GM23248 (cell line): ENCODE measurements around the gene SARS2. TPM values are rescaled to one million over a fixed set of nuclear protein-coding genes. Genes with fewer than 3 reads are reported as not detected.
A peak's percentile ranks its signal among the peaks of the same experiment; 100 is the strongest.

Experiments
- DNase-seq: peaks from one replicate; pipeline ENCODE4 v3.0.0-alpha.2; 2015
- H2AFZ ChIP-seq: fragments of 200-600 bp; sonication (generic); 2 replicates; pipeline ENCODE4 v1.6.1; 2016; ENCODE audit warnings: antibody characterized with exemption
- H3F3A ChIP-seq: fragments of 200-600 bp; sonication (generic); 2 replicates; pipeline ENCODE4 v1.6.1; 2016; ENCODE audit warnings: mild to moderate bottlenecking, antibody characterized with exemption, mixed run types; ENCODE audit not compliant: insufficient read depth
- H3K27ac ChIP-seq: fragments of 200-600 bp; sonication (generic); 2 replicates; pipeline ENCODE4 v1.5.1; 2016; ENCODE audit warnings: mild to moderate bottlenecking
- H3K27me3 ChIP-seq: fragments of 200-600 bp; sonication (generic); replicated peaks from 2 replicates; pipeline ENCODE4 v1.6.1; 2016; ENCODE audit warnings: mild to moderate bottlenecking; ENCODE audit not compliant: insufficient read depth
- H3K36me3 ChIP-seq: fragments of 200-600 bp; sonication (generic); 2 replicates; pipeline ENCODE4 v1.6.1; 2016; ENCODE audit warnings: low read depth, mild to moderate bottlenecking
- H3K4me1 ChIP-seq: fragments of 200-600 bp; sonication (generic); 2 replicates; pipeline ENCODE4 v1.6.1; 2016; ENCODE audit warnings: mild to moderate bottlenecking; ENCODE audit not compliant: insufficient read depth
- H3K4me2 ChIP-seq: fragments of 200-600 bp; sonication (generic); one replicate; pipeline ENCODE4 v1.6.1; 2016; ENCODE audit warnings: mild to moderate bottlenecking; ENCODE audit not compliant: unreplicated experiment
- H3K4me3 ChIP-seq: fragments of 200-600 bp; sonication (generic); 2 replicates; pipeline ENCODE4 v1.5.1; 2016; ENCODE audit warnings: mild to moderate bottlenecking
- H3K79me2 ChIP-seq: fragments of 200-600 bp; sonication (generic); 2 replicates; pipeline ENCODE4 v1.6.1; 2016; ENCODE audit warnings: mild to moderate bottlenecking; ENCODE audit not compliant: insufficient read depth
- H3K9ac ChIP-seq: fragments of 200-600 bp; sonication (generic); 2 replicates; pipeline ENCODE4 v1.6.1; 2016; ENCODE audit warnings: mild to moderate bottlenecking
- H3K9me2 ChIP-seq: fragments of 200-600 bp; sonication (generic); 2 replicates; pipeline ENCODE4 v1.6.1; 2016; ENCODE audit warnings: mixed run types, mild to moderate bottlenecking, moderate library complexity; ENCODE audit not compliant: insufficient read depth
- H3K9me3 ChIP-seq: fragments of 200-600 bp; sonication (generic); one replicate; pipeline ENCODE4 v1.6.1; 2017; ENCODE audit warnings: low read depth
- H4K20me1 ChIP-seq: fragments of 200-600 bp; sonication (generic); 2 replicates; pipeline ENCODE4 v1.6.0; 2016; ENCODE audit not compliant: insufficient read depth
- EZH2 ChIP-seq: fragments of 200-600 bp; sonication (generic); IDR thresholded peaks from 2 replicates; pipeline ENCODE4 v1.6.1; 2018; ENCODE audit warnings: antibody characterized with exemption, mild to moderate bottlenecking; ENCODE audit not compliant: insufficient read depth, poor library complexity, severe bottlenecking
- EZH2phosphoT487 ChIP-seq: fragments of 200-600 bp; sonication (generic); IDR thresholded peaks from 2 replicates; pipeline ENCODE4 v1.6.1; 2018; ENCODE audit warnings: antibody characterized with exemption, moderate library complexity, mild to moderate bottlenecking, low read depth; ENCODE audit not compliant: insufficient read depth
- WGBS, 2 experiments: methylation state at CpG; one replicate each; pipeline ENCODE4 v1.1.6; 2015 to 2017; ENCODE audit warnings: low lambda C conversion rate in 2 of 2, low coverage in 1 of 2; ENCODE audit errors: missing lambda C conversion rate in 2 of 2; 5-methylcytosine and 5-hydroxymethylcytosine counted together
- in situ Hi-C: fragments of 300-500 bp; cut with MboI; formaldehyde crosslinking; loops from 2 replicates; pipeline ENCODE4 v1.15.0; 2020
- polyA plus RNA-seq: library from polyadenylated mRNA; unstranded; fragments of >200 nt; fragmentation: Nextera tagmentation; extraction: Ambion mirVana; gene quantifications from 2 replicates; pipeline ENCODE4 v1.2.1, GENCODE V29; 2016
- total RNA-seq: library from RNA; depleted of rRNA; stranded (reverse); fragments of >200 nt; shearing (Covaris generic); gene quantifications from 2 replicates; pipeline ENCODE4 v1.2.3, GENCODE V29; 2014

The SARS2 gene
- total and polyA plus RNA-seq, 2 experiments from 2014 or later = 18.4 to 33.2 TPM

DNA sequence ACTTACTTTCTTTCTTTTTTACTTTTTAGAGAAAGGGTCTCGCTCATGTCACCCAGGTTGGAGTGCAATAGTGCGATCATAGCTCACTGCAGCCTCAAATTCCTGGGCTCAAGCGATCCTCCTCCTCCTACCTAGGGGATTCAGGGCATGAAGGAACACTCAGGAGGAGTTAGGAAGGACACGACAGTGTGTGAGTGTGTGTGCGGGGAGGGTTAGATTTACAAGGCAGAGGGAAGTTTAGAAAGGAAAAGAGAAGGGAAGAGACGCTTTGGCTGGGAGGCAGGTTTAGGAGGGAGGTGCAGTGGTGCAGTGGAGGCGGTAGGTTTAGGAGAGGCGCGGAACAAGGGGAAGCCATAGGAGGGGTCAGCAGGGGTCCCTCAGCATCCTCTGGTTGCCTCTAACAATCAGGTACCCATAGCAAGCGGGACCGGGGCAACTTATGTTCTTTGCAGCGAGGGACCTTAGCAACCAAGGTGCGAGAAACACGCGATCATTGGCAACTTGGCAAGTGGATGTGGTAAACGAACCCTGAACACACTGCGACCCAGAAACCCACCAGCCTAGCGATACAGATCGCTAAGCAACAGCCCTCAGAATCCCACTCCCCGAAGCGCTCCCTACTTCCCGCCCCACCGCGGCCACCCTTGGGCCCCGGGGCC is 31.6 kb downstream of the SARS2 start:
- Histone ChIP-seq H2AFZ (peak overlapping the region; percentile 94), H3K4me2 (peak overlapping the region; percentile 99), H3K36me3 (no peaks in the 10 kb centered on the region), H3F3A (peaks cover 8% of the 10 kb centered on the region; the same call in 1 of the 2 replicates), H3K27me3 (no peaks in the 10 kb centered on the region), H3K9ac (peak overlapping the region; percentile 91), H4K20me1 (no peaks in the 10 kb centered on the region), H3K79me2 (peaks cover 65% of the 10 kb centered on the region), H3K4me3 (peak overlapping the region; percentile 92), H3K9me2 (no peaks in the 10 kb centered on the region), H3K27ac (peak overlapping the region; percentile 58), H3K9me3 (no peaks in the 10 kb centered on the region), H3K4me1 (peaks cover 13% of the 10 kb centered on the region)
- in situ Hi-C loops = no loop called here
- TF ChIP-seq EZH2 = no peak
- TF ChIP-seq EZH2phosphoT487 = no peak
- WGBS, 2 experiments = 8 to 13% methylated on average over 21 to 25 of the region's 25 CpGs
- peak; percentile 57 for DNase-seq

DNA sequence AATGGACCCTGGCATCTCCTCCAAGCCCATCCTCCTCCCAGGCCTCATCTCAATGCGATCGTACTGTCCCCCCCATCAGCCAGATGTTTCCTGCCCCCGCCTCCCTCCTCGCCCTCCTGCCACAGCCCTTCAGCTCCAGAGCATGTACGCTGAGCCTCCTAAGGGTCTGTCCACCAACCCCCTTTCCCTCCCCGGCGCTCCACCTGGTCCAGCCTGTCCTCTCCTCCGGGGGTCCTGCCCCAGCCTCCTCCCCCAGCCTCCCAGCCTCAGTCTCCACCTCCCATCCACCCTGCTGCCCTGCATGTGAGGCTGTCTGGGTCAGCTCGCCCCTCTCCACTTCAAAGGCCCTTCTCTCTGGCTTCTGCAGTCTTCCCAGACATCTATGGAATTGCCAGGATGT is 35.6 kb downstream of the SARS2 start:
- H3K9me2 ChIP-seq = no peaks in the 10 kb centered on the region
- no peak overlapping the region for H3K4me3 ChIP-seq
- H3K4me1 ChIP-seq = peaks cover 6% of the 10 kb centered on the region
- no peak overlapping the region for H2AFZ ChIP-seq
- H3F3A ChIP-seq = no peaks in the 10 kb centered on the region
- H3K79me2 ChIP-seq = peaks cover 30% of the 10 kb centered on the region
- no peak overlapping the region for H3K27ac ChIP-seq
- TF ChIP-seq EZH2 = no peak
- no peak for TF ChIP-seq EZH2phosphoT487
- WGBS, 2 experiments = 62 to 79% methylated on average over 4 to 9 of the region's 9 CpGs
- no peak overlapping the region for H3K9ac ChIP-seq
- no peaks in the 10 kb centered on the region for H4K20me1 ChIP-seq
- DNase-seq = no peak
- no peaks in the 10 kb centered on the region for H3K36me3 ChIP-seq
- no peaks in the 10 kb centered on the region for H3K27me3 ChIP-seq
- no peaks in the 10 kb centered on the region for H3K9me3 ChIP-seq
- H3K4me2 ChIP-seq = no peak overlapping the region
- in situ Hi-C loops = no loop called here

DNA sequence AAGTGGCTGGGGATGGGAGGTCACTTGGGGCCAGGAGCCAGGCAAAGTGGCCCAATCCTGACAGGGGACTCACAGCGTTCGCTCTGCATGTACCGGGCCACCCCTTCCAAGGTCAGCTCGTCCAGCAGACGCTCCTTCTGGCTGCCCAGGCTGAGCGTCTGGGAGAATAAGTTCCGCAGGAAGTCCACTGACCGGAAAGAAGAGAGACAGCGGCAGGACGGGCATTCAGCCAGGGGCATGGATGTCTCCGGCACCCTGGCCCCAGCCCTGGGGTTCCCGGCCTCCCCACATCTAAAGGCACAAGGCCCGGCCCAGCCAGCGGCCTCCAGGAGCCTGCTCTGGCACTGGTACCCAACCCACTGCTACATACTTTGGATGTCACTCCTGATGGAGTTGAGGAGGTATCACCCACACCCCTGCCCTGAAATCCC is 37.2 kb downstream of the SARS2 start:
- H3K27ac ChIP-seq = no peak overlapping the region
- peaks cover 1% of the 10 kb centered on the region for H3K4me1 ChIP-seq
- H3F3A ChIP-seq = no peaks in the 10 kb centered on the region
- H4K20me1 ChIP-seq = no peaks in the 10 kb centered on the region
- H3K4me3 ChIP-seq = no peak overlapping the region
- no peaks in the 10 kb centered on the region for H3K36me3 ChIP-seq
- H2AFZ ChIP-seq = no peak overlapping the region
- DNase-seq = no peak
- in situ Hi-C loops = no loop called here
- no peaks in the 10 kb centered on the region for H3K27me3 ChIP-seq
- H3K4me2 ChIP-seq = no peak overlapping the region
- H3K9me2 ChIP-seq = no peaks in the 10 kb centered on the region
- no peak overlapping the region for H3K9ac ChIP-seq
- TF ChIP-seq EZH2phosphoT487 = no peak
- peaks cover 22% of the 10 kb centered on the region for H3K79me2 ChIP-seq
- H3K9me3 ChIP-seq = no peaks in the 10 kb centered on the region
- 94 to 99% methylated on average over 11 to 14 of the region's 14 CpGs for WGBS, 2 experiments

DNA sequence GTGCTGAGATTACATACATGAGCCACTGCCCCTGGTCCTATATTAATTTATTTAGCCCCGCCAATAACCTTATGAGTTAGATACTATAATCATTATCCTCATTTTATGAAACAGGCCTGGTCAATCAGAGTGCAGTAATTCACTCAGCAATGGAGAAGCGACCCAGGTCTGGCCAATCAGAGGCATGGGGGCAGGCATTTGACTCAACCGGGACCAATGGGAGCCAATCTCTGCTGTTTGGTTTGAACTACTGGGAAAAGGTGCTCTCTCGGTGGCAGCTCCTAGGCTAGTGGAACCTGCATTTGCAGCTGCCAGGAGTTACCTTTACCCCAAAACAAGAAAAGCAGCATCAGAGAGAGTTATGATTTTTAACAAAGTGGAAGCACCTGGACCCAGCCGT is 37.7 kb downstream of the SARS2 start:
- WGBS, 2 experiments = 69 to 77% methylated on average over 5 of the region's 5 CpGs
- no peak overlapping the region for H2AFZ ChIP-seq
- in situ Hi-C loops = no loop called here

More for the DNA sequence above, 37.7 kb downstream of the SARS2 start:
- Histone ChIP-seq H4K20me1 (no peaks in the 10 kb centered on the region), H3K27me3 (no peaks in the 10 kb centered on the region), H3K4me1 (no peaks in the 10 kb centered on the region), H3K9ac (no peak overlapping the region), H3K9me2 (no peaks in the 10 kb centered on the region), H3K79me2 (peaks cover 17% of the 10 kb centered on the region; the same call in 1 of the 2 replicates), H3K4me2 (no peak overlapping the region), H3K36me3 (no peaks in the 10 kb centered on the region), H3K9me3 (no peaks in the 10 kb centered on the region), H3F3A (no peaks in the 10 kb centered on the region), H3K27ac (no peak overlapping the region), H3K4me3 (no peak overlapping the region)
- DNase-seq = no peak
- TF ChIP-seq EZH2phosphoT487 = no peak
- no peak for TF ChIP-seq EZH2
